Loucy (cell line): ENCODE results near the gene NHLRC4.

ENCODE experiments used
- H2AFZ ChIP-seq: fragments of 200-600 bp; sonication (generic); 2 replicates; pipeline ENCODE4 v1.6.0; 2016; ENCODE audit warnings: antibody characterized with exemption, mild to moderate bottlenecking, low read length, moderate library complexity
- H3F3A ChIP-seq: fragments of 200-600 bp; 2 replicates; pipeline ENCODE4 v1.6.0; 2016; ENCODE audit warnings: antibody characterized with exemption, low read depth, mild to moderate bottlenecking
- H3K27me3 ChIP-seq: fragments of 200-600 bp; sonication (generic); 2 replicates; pipeline ENCODE4 v1.6.1; 2014; ENCODE audit warnings: low read length, mild to moderate bottlenecking; ENCODE audit not compliant: insufficient read depth, poor library complexity, severe bottlenecking
- H3K36me3 ChIP-seq: fragments of 200-600 bp; sonication (generic); 2 replicates; pipeline ENCODE4 v1.6.1; 2016; ENCODE audit warnings: low read length; ENCODE audit not compliant: insufficient read depth
- H3K4me1 ChIP-seq: fragments of 200-600 bp; sonication (generic); 2 replicates; pipeline ENCODE4 v1.5.1; 2014; ENCODE audit warnings: low read length, mild to moderate bottlenecking; ENCODE audit not compliant: insufficient read depth, poor library complexity, severe bottlenecking
- H3K4me2 ChIP-seq: fragments of 200-600 bp; sonication (generic); 2 replicates; pipeline ENCODE4 v1.6.0; 2014; ENCODE audit warnings: antibody characterized with exemption, low read length, low read depth, mild to moderate bottlenecking; ENCODE audit not compliant: poor library complexity, severe bottlenecking
- H3K4me3 ChIP-seq: fragments of 200-600 bp; sonication (generic); 2 replicates; pipeline ENCODE4 v1.5.1; 2014; ENCODE audit warnings: low read length, mild to moderate bottlenecking, mixed read lengths; ENCODE audit not compliant: poor library complexity, severe bottlenecking
- H3K79me2 ChIP-seq: fragments of 200-600 bp; sonication (generic); 2 replicates; pipeline ENCODE4 v1.6.1; 2014; ENCODE audit warnings: low read length; ENCODE audit not compliant: insufficient read depth
- H3K9ac ChIP-seq: fragments of 200-600 bp; sonication (generic); 2 replicates; pipeline ENCODE4 v1.6.0; 2014; ENCODE audit warnings: mild to moderate bottlenecking, low read depth, low read length, moderate library complexity; ENCODE audit not compliant: poor library complexity, severe bottlenecking
- H3K9me2 ChIP-seq: fragments of 200-600 bp; sonication (generic); replicated peaks from 2 replicates; pipeline ENCODE4 v1.6.1; 2016; ENCODE audit warnings: low read depth, low read length, mixed read lengths
- H3K9me3 ChIP-seq: fragments of 200-600 bp; sonication (generic); 2 replicates; pipeline ENCODE4 v1.6.1; 2014; ENCODE audit warnings: mild to moderate bottlenecking, antibody characterized with exemption, low read length, low read depth; ENCODE audit not compliant: insufficient read depth
- H4K20me1 ChIP-seq: fragments of 200-600 bp; sonication (generic); 2 replicates; pipeline ENCODE4 v1.6.0; 2014; ENCODE audit warnings: antibody characterized with exemption, low read length, mild to moderate bottlenecking; ENCODE audit not compliant: insufficient read depth, poor library complexity, severe bottlenecking
- EZH2phosphoT487 ChIP-seq: fragments of 200-600 bp; IDR thresholded peaks from 2 replicates; pipeline ENCODE4 v1.6.1; 2018; ENCODE audit warnings: antibody characterized with exemption, mild to moderate bottlenecking, moderate library complexity, borderline replicate concordance
- TF ChIP-seq, protein P1 (sequence below): fragments of 200-600 bp; sonication (generic); conservative IDR thresholded peaks from 2 replicates; pipeline ENCODE4 v1.5.1; 2014; ENCODE audit warnings: mild to moderate bottlenecking, antibody characterized with exemption, low read length

NHLRC4 gene

DNA sequence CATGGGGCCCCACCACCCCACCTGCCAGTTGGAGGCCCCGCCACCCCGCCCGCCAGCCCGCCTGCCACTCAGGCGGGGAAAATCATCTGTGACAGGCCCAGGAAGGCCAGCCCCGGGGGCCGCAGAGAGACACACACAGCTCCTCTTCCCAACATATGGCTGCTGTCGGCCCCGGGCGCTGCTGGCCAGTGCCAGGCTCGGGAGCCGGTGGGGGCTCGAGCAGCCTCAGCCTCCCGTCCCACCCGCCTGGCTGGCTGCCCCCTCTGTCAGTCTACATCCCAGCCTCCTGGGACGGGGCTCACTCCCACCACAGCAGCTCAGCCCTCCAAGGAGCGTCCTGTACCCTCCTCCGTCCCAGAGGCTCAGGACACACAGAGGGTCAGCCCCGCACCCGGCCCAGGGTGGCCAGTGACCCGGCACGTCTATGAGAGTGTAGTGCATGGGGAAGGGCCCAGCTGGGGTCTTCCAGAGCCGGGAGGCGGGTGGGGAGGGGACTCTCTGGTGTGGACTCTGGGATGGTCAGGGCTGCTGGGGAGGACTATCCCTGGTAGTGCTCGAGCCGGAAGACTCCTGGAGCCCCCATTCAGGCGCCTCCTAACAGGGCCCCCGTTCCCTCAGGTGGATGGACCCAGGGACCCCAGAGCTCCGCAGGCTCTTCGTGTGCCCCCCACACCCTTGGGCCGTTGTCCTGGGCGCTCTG lies 10.2 kb upstream of the NHLRC4 start:
- Histone ChIP-seq H3K79me2 (no peaks in the 10 kb centered on the region), H3K9me3 (no peaks in the 10 kb centered on the region), H3F3A (no peaks in the 10 kb centered on the region), H4K20me1 (no peaks in the 10 kb centered on the region), H3K9ac (no peak overlapping the region), H3K9me2 (no peaks in the 10 kb centered on the region), H3K4me2 (no peak overlapping the region), H3K27me3 (no peaks in the 10 kb centered on the region), H3K36me3 (no peaks in the 10 kb centered on the region), H3K4me1 (no peaks in the 10 kb centered on the region), H2AFZ (no peak overlapping the region), H3K4me3 (no peak overlapping the region)
- TF ChIP-seq EZH2phosphoT487: no peak
- TF ChIP-seq, protein P1, sequence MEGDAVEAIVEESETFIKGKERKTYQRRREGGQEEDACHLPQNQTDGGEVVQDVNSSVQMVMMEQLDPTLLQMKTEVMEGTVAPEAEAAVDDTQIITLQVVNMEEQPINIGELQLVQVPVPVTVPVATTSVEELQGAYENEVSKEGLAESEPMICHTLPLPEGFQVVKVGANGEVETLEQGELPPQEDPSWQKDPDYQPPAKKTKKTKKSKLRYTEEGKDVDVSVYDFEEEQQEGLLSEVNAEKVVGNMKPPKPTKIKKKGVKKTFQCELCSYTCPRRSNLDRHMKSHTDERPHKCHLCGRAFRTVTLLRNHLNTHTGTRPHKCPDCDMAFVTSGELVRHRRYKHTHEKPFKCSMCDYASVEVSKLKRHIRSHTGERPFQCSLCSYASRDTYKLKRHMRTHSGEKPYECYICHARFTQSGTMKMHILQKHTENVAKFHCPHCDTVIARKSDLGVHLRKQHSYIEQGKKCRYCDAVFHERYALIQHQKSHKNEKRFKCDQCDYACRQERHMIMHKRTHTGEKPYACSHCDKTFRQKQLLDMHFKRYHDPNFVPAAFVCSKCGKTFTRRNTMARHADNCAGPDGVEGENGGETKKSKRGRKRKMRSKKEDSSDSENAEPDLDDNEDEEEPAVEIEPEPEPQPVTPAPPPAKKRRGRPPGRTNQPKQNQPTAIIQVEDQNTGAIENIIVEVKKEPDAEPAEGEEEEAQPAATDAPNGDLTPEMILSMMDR: no peak

DNA sequence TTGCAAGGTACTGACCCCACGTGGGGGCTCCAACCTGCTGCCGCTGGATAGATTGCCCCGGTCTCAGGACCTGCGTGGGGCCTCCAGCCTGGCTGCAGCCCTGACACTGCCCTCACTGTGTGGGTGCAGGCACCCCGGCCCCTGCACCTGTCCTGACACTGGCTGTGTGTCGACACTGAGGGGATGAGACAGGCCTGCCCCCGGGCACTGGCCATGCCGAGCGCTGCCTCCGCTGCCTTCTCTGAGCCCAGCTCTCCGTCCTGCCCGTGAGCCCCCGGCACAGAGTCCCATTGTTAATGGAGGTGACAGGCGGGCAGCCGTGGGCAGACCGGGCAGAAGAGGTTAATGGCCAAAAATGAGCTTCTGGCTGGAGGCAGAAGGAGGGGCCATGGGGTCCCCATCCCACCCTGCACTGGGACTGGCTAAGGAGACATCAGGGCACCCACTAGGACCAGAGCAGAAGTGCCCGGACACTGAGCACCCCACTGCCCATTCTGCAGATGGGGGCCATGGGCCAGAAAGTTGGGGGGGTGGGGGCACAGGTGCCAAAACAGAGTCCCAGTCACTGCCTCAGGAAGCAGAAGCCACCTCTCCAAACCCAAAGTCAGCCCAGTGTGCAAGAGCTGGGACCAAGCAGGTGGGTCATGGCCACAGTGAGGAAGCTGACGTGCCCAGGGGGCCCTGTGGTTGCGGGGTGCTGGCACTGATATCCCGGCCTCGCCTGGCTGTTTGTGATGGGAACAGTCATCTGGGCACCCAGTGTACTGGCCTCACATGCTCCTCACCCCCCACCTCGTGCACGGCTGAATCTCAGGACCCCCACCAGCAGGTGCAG lies 9.1 kb upstream of the NHLRC4 start:
- no peak for TF ChIP-seq EZH2phosphoT487
- TF ChIP-seq, protein P1: no peak
- Histone ChIP-seq H3K9me3 (no peaks in the 10 kb centered on the region), H3K36me3 (no peaks in the 10 kb centered on the region), H3K4me3 (no peak overlapping the region), H3F3A (no peaks in the 10 kb centered on the region), H3K9me2 (no peaks in the 10 kb centered on the region), H3K9ac (no peak overlapping the region), H3K4me2 (no peak overlapping the region), H3K79me2 (no peaks in the 10 kb centered on the region), H3K4me1 (no peaks in the 10 kb centered on the region), H4K20me1 (no peaks in the 10 kb centered on the region), H3K27me3 (no peaks in the 10 kb centered on the region), H2AFZ (no peak overlapping the region)

DNA sequence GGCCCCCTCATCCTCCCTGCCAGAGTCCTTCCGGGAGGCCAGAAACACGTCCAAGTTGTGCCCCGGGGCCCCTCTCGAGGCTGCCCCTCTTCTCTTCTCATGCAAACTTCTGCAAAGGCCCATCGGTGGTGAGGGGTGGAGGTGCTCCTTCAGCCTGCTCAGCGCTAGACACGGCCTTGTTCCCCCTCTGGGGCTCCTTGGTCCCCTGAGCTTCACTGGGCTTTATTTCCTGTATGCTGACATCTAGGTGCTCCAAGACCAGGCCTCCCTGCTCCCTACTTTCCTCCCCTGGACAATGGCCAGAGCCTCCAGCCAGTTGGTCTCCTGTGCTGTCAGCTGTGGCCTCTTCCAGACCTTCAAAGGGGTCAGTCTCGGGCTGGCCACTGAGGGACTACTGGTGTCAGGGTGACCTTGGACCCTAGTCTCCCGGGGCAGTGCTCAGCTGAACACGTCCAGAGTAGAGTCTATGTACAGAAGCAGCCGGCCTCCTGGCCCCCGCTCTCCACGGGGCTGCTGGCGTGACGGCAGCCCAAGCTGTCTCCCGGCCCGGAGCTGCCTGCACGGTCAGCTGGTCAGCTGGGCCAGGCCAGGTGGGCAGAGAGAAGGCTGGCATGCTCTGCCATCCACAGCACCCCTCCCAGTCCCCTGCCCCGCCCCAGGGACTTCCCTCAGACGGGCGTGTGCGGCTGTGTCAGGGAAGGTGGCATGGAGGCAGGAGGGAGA lies 8.3 kb upstream of the NHLRC4 start:
- Histone ChIP-seq H3K27me3 (no peaks in the 10 kb centered on the region), H3K4me1 (no peaks in the 10 kb centered on the region)

More for the DNA sequence above, 8.3 kb upstream of the NHLRC4 start:
- Histone ChIP-seq H3K4me3 (no peak overlapping the region), H3K4me2 (no peak overlapping the region), H3K9ac (no peak overlapping the region), H4K20me1 (no peaks in the 10 kb centered on the region), H3K9me3 (no peaks in the 10 kb centered on the region), H3K36me3 (no peaks in the 10 kb centered on the region), H2AFZ (no peak overlapping the region), H3K79me2 (no peaks in the 10 kb centered on the region), H3F3A (no peaks in the 10 kb centered on the region), H3K9me2 (no peaks in the 10 kb centered on the region)
- TF ChIP-seq EZH2phosphoT487: no peak
- TF ChIP-seq, protein P1: no peak
